H1 (cell line): Measurements from ENCODE around the gene PDE4B. TPM values are rescaled to one million over a fixed set of nuclear protein-coding genes. Genes with fewer than 3 reads are reported as not detected.

Experiments
- CTCF ChIA-PET: fragments of 300-600 bp; sonication (Branson Sonifier 250); formaldehyde crosslinking; loops from one replicate; lab custom pipeline; 2021; ENCODE audit not compliant: partially characterized antibody; lab: Charles Lee
- POLR2A ChIA-PET: fragments of 300-600 bp; sonication (Branson Sonifier 250); formaldehyde crosslinking; loops from one replicate; lab custom pipeline; 2021; ENCODE audit warnings: inconsistent platforms; ENCODE audit not compliant: partially characterized antibody; lab: Charles Lee
- DNase-seq, 2 experiments: peaks; one replicate each; pipeline versions ENCODE4 v3.0.0 to v3.0.0-alpha.2; 2010 to 2022; ENCODE audit warnings: low spot score in 2 of 2, low read depth in 1 of 2, mixed read lengths in 1 of 2
- FAIRE-seq: peaks from 2 replicates; lab custom pipeline; 2011; peaks lifted over from hg19 to GRCh38; lab: Jason Lieb, UNC
- H2AFZ ChIP-seq: 2 replicates; pipeline ENCODE4 v1.8.1; 2012; ENCODE audit warnings: low read length, inconsistent platforms
- H2AK5ac ChIP-seq: 2 replicates; pipeline ENCODE4 v1.6.1; 2013; ENCODE audit warnings: low read depth, low read length
- H2BK120ac ChIP-seq: replicated peaks from 2 replicates; pipeline ENCODE3; 2013; ENCODE audit warnings: low read depth, low read length, inconsistent platforms
- H2BK12ac ChIP-seq: 2 replicates; pipeline ENCODE4 v1.6.1; 2013; ENCODE audit warnings: low read depth, low read length
- H2BK15ac ChIP-seq: 2 replicates; pipeline ENCODE4 v1.6.1; 2013; ENCODE audit warnings: low read length
- H2BK20ac ChIP-seq: 2 replicates; pipeline ENCODE4 v1.6.1; 2013; ENCODE audit warnings: low read length
- H2BK5ac ChIP-seq: 2 replicates; pipeline ENCODE4 v1.6.1; 2013; ENCODE audit warnings: low read depth, low read length
- H3K14ac ChIP-seq: 2 replicates; pipeline ENCODE4 v1.6.1; 2013; ENCODE audit warnings: inconsistent platforms; ENCODE audit not compliant: insufficient read length
- H3K18ac ChIP-seq: 2 replicates; pipeline ENCODE4 v1.6.1; 2013; ENCODE audit warnings: low read length; ENCODE audit errors: extremely low read depth
- H3K23ac ChIP-seq: 2 replicates; pipeline ENCODE4 v1.6.1; 2013; ENCODE audit warnings: inconsistent platforms; ENCODE audit not compliant: insufficient read length
- H3K23me2 ChIP-seq: 2 replicates; pipeline ENCODE4 v1.6.1; 2013; ENCODE audit warnings: low read depth, low read length
- H3K27ac ChIP-seq: 2 replicates; pipeline ENCODE4 v1.6.1; 2011; ENCODE audit warnings: low read depth, low read length, inconsistent platforms
- H3K27me3 ChIP-seq, 4 experiments: replicated peaks in 1 of 4; 1 replicate in 1 of 4; 2 replicates in 3 of 4; pipeline versions ENCODE4 v1.6.1 to v1.8.1; 2011 to 2013; ENCODE audit warnings: low read length in 3 of 4, mild to moderate bottlenecking in 3 of 4, inconsistent platforms in 2 of 4, mixed read lengths in 2 of 4, moderate library complexity in 1 of 4; ENCODE audit not compliant: control insufficient read depth in 3 of 4, insufficient read depth in 3 of 4; ENCODE audit errors: extremely low read depth in 1 of 4
- H3K36me3 ChIP-seq, 4 experiments: 2 replicates each; pipeline versions ENCODE4 v1.6.1 to v1.8.1; 2011 to 2013; ENCODE audit warnings: mild to moderate bottlenecking in 4 of 4, low read length in 3 of 4, moderate library complexity in 2 of 4, control low read depth in 1 of 4, inconsistent platforms in 1 of 4; ENCODE audit not compliant: insufficient read depth in 4 of 4, control insufficient read depth in 2 of 4
- H3K4ac ChIP-seq: replicated peaks from 2 replicates; pipeline ENCODE3; 2013; ENCODE audit warnings: low read length, low read depth, mixed read lengths, inconsistent platforms; ENCODE audit not compliant: insufficient read length
- H3K4me1 ChIP-seq, 4 experiments: replicated peaks in 1 of 4; 1 replicate in 1 of 4; 2 replicates in 3 of 4; pipeline versions ENCODE4 v1.6.1 to v1.8.1; 2011 to 2013; ENCODE audit warnings: low read length in 3 of 4, inconsistent platforms in 2 of 4, mixed read lengths in 1 of 4; ENCODE audit not compliant: insufficient read depth in 4 of 4, control insufficient read depth in 3 of 4
- H3K4me2 ChIP-seq, 2 experiments: 2 replicates each; pipeline versions ENCODE4 v1.6.1 to v1.8.1; 2011 to 2013; ENCODE audit warnings: low read depth in 2 of 2, low read length in 2 of 2, control low read depth in 1 of 2, inconsistent platforms in 1 of 2, mild to moderate bottlenecking in 1 of 2; ENCODE audit not compliant: insufficient read depth in 1 of 2
- H3K4me3 ChIP-seq, 4 experiments: fragments of 200-600, 300-600 bp in 1 of 4; sonication (generic), shearing (Covaris generic), sonication (Bioruptor Twin) in 1 of 4; 2 replicates each; pipeline versions ENCODE4 v1.5.1 to v1.8.1; 2011 to 2016; ENCODE audit warnings: low read length in 4 of 4, low read depth in 3 of 4, control low read depth in 2 of 4, inconsistent platforms in 2 of 4, mild to moderate bottlenecking in 2 of 4, mixed read lengths in 1 of 4, moderate library complexity in 1 of 4; ENCODE audit not compliant: insufficient read depth in 2 of 4; ENCODE audit errors: extremely low read depth in 1 of 4
- H3K56ac ChIP-seq: replicated peaks from 2 replicates; pipeline ENCODE3; 2013; ENCODE audit warnings: low read depth, mild to moderate bottlenecking, mixed read lengths, low read length, inconsistent platforms; ENCODE audit not compliant: insufficient read length
- H3K79me1 ChIP-seq: 2 replicates; pipeline ENCODE4 v1.6.1; 2013; ENCODE audit warnings: low read depth, low read length, control low read depth
- H3K79me2 ChIP-seq, 2 experiments: 2 replicates each; pipeline versions ENCODE4 v1.6.1 to v1.8.1; 2012 to 2013; ENCODE audit warnings: low read length in 2 of 2, mild to moderate bottlenecking in 2 of 2, inconsistent platforms in 1 of 2; ENCODE audit not compliant: insufficient read depth in 2 of 2, control insufficient read depth in 1 of 2
- H3K9ac ChIP-seq, 4 experiments: replicated peaks in 1 of 4; 1 replicate in 1 of 4; 2 replicates in 3 of 4; pipeline versions ENCODE4 v1.6.1 to v1.8.1; 2011 to 2013; ENCODE audit warnings: low read depth in 3 of 4, low read length in 3 of 4, control low read depth in 2 of 4, mild to moderate bottlenecking in 2 of 4, moderate library complexity in 2 of 4, inconsistent platforms in 1 of 4; ENCODE audit errors: extremely low read depth in 1 of 4
- H3K9me3 ChIP-seq, 2 experiments: 2 replicates each; pipeline versions ENCODE4 v1.6.1 to v1.8.1; 2012 to 2013; ENCODE audit warnings: mild to moderate bottlenecking in 2 of 2, moderate library complexity in 2 of 2, control low read depth in 1 of 2, inconsistent platforms in 1 of 2, low read depth in 1 of 2, low read length in 1 of 2, mixed read lengths in 1 of 2; ENCODE audit not compliant: insufficient read depth in 2 of 2
- H4K20me1 ChIP-seq, 2 experiments: replicated peaks in 1 of 2; 2 replicates each; pipeline versions ENCODE3 to v1.8.1; 2011 to 2013; ENCODE audit warnings: inconsistent platforms in 2 of 2, low read length in 2 of 2, mild to moderate bottlenecking in 1 of 2; ENCODE audit not compliant: insufficient read depth in 2 of 2, control insufficient read depth in 1 of 2
- H4K5ac ChIP-seq: 2 replicates; pipeline ENCODE4 v1.6.1; 2013; ENCODE audit warnings: low read length, low read depth, mixed read lengths, inconsistent platforms; ENCODE audit not compliant: insufficient read length
- H4K8ac ChIP-seq: 2 replicates; pipeline ENCODE4 v1.8.0; 2013; ENCODE audit warnings: mild to moderate bottlenecking, moderate library complexity, low read length, inconsistent platforms; ENCODE audit not compliant: insufficient read depth; ENCODE audit errors: extremely low read depth
- H4K91ac ChIP-seq: replicated peaks from 2 replicates; pipeline ENCODE3; 2013; ENCODE audit warnings: low read length, mixed read lengths, inconsistent platforms; ENCODE audit not compliant: insufficient read length
- ASH2L ChIP-seq: fragments of 200-600, 300-600 bp; sonication (generic); IDR thresholded peaks from one replicate; pipeline ENCODE4 v1.7.1; 2017; ENCODE audit warnings: low read length
- EP300 ChIP-seq, 2 experiments: IDR thresholded peaks; 1 replicate in 1 of 2; 2 replicates in 1 of 2; pipeline ENCODE4 v1.6.1; 2011 to 2012; ENCODE audit warnings: low read depth in 2 of 2, low read length in 2 of 2, mild to moderate bottlenecking in 2 of 2, borderline replicate concordance in 1 of 2, inconsistent platforms in 1 of 2, moderate library complexity in 1 of 2
- PHF8 ChIP-seq: fragments of 200-600 bp; sonication (generic); conservative IDR thresholded peaks from 2 replicates; pipeline ENCODE4 v1.7.1; 2012; ENCODE audit warnings: low read depth, mild to moderate bottlenecking, inconsistent platforms, low read length, moderate library complexity
- WGBS, 2 experiments: shearing (Covaris generic) in 1 of 2; methylation state at CpG; one replicate each; pipeline versions ENCODE4 v1.1.6 to v1.1.7; 2013 to 2015; ENCODE audit warnings: low lambda C conversion rate in 2 of 2, mixed read lengths in 2 of 2, inconsistent platforms in 1 of 2, low coverage in 1 of 2, missing lambda C conversion rate in 1 of 2; ENCODE audit not compliant: insufficient replicate concordance in 2 of 2, insufficient coverage in 1 of 2, insufficient read length in 1 of 2; ENCODE audit errors: extremely low coverage in 1 of 2, missing lambda C conversion rate in 1 of 2; 5-methylcytosine and 5-hydroxymethylcytosine counted together
- polyA plus RNA-seq, 7 experiments: library from polyadenylated mRNA; depleted of rRNA in 3 of 7; stranded (reverse) in 5 of 7; unstranded in 2 of 7; fragments of >200 nt in 5 of 7; fragments of 200-250 nt in 2 of 7; gene quantifications; 1 replicate in 5 of 7; 2 replicates in 1 of 7; 4 replicates in 1 of 7; pipeline versions ENCODE4 v1.2.1 to v1.2.3, GENCODE V29; 2011 to 2013; ENCODE audit warnings: missing spikeins in 2 of 7, mixed read lengths in 2 of 7
- total RNA-seq: library from RNA; stranded (reverse); fragmentation: NEBNext Ultra II Directional; extraction: Animal tissue kit (Norgen Biotek cat#: 25700); gene quantifications from 2 replicates; pipeline ENCODE4 v1.2.1, GENCODE V29; 2021

Gene PDE4B
- total and polyA plus RNA-seq, 2 of the 8 experiments (the other 6 are each of a cell fraction or from before 2014, with no cell fraction given) = 5.0 to 15.1 TPM

GRCh38 chr1:65949933-65950332, 157.2 kb downstream of the PDE4B start:
- H4K8ac ChIP-seq = no peak overlapping the region
- DNase-seq (no peak), FAIRE-seq (no peak)
- no peaks in the 10 kb centered on the region for H3K23me2 ChIP-seq
- no peak overlapping the region for H3K4me2 ChIP-seq
- ChIA-PET CTCF (interaction anchor here (0.7 to 1.6 kb wide), 5 partner anchors 198 to 496 kb away, joined by 3 to 6 read pairs (median 3); no protein-coding TSS in a partner anchor), POLR2A (no interaction called here)
- H3K79me1 ChIP-seq = no peaks in the 10 kb centered on the region
- no peak overlapping the region for H2BK5ac ChIP-seq
- no peak overlapping the region for H3K14ac ChIP-seq
- no peaks in the 10 kb centered on the region for H3K79me2 ChIP-seq
- no peak overlapping the region for H4K91ac ChIP-seq
- no peak overlapping the region for H3K9ac ChIP-seq
- WGBS, 2 experiments = 100% methylated on average over 3 of the region's 3 CpGs; no CpG with 5 or more reads in 1 of the 2 experiments
- H4K5ac ChIP-seq = no peak overlapping the region
- no peak overlapping the region for H3K18ac ChIP-seq
- TF ChIP-seq PHF8 = no peak
- TF ChIP-seq ASH2L = no peak
- no peak for TF ChIP-seq EP300 (IDR thresholded peaks at IDR 0.05; ENCODE audit: borderline replicate concordance in 1 of 2, low read depth in 2 of 2, low read length in 2 of 2)
- no peaks in the 10 kb centered on the region for H3K36me3 ChIP-seq
- H3K4me1 ChIP-seq = no peaks in the 10 kb centered on the region
- no peak overlapping the region for H2BK15ac ChIP-seq
- no peak overlapping the region for H3K56ac ChIP-seq
- no peak overlapping the region for H2AK5ac ChIP-seq
- H3K23ac ChIP-seq = no peak overlapping the region
- no peaks in the 10 kb centered on the region for H3K9me3 ChIP-seq
- no peak overlapping the region for H2BK12ac ChIP-seq
- H2BK120ac ChIP-seq = no peak overlapping the region
- H3K4me3 ChIP-seq = no peak overlapping the region
- H4K20me1 ChIP-seq = no peaks in the 10 kb centered on the region
- H3K4ac ChIP-seq = no peak overlapping the region
- H2AFZ ChIP-seq = no peak overlapping the region
- no peak overlapping the region for H2BK20ac ChIP-seq
- H3K27ac ChIP-seq = no peak overlapping the region
- H3K27me3 ChIP-seq = no peaks in the 10 kb centered on the region
